ENCODE results near the gene CDK1.
A peak's percentile ranks its signal among the peaks of the same experiment; 100 is the strongest.

- peak in 1 of 2 donors; percentile 66 for TF ChIP-seq POLR2A (IDR thresholded peaks at IDR 0.05)
- TF ChIP-seq, protein P1, sequence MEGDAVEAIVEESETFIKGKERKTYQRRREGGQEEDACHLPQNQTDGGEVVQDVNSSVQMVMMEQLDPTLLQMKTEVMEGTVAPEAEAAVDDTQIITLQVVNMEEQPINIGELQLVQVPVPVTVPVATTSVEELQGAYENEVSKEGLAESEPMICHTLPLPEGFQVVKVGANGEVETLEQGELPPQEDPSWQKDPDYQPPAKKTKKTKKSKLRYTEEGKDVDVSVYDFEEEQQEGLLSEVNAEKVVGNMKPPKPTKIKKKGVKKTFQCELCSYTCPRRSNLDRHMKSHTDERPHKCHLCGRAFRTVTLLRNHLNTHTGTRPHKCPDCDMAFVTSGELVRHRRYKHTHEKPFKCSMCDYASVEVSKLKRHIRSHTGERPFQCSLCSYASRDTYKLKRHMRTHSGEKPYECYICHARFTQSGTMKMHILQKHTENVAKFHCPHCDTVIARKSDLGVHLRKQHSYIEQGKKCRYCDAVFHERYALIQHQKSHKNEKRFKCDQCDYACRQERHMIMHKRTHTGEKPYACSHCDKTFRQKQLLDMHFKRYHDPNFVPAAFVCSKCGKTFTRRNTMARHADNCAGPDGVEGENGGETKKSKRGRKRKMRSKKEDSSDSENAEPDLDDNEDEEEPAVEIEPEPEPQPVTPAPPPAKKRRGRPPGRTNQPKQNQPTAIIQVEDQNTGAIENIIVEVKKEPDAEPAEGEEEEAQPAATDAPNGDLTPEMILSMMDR (IDR thresholded peaks at IDR 0.05): peak in 5 of 6 experiments; percentile 19 to 72 (median 62)
Measured at GRCh38 chr10:60732807-60733516, 45.3 kb upstream of the CDK1 start.

Data from thyroid gland (tissue), 4 donors.